GM19351 (cell line): ENCODE results near the gene ISX.

Experiments used
- ATAC-seq: cut with Tn5 transposase; IDR thresholded peaks from one replicate; pipeline ENCODE4 v1.9.1; 2021; ENCODE audit warnings: mild to moderate bottlenecking, moderate library complexity; ENCODE audit not compliant: unreplicated experiment

Gene ISX

DNA sequence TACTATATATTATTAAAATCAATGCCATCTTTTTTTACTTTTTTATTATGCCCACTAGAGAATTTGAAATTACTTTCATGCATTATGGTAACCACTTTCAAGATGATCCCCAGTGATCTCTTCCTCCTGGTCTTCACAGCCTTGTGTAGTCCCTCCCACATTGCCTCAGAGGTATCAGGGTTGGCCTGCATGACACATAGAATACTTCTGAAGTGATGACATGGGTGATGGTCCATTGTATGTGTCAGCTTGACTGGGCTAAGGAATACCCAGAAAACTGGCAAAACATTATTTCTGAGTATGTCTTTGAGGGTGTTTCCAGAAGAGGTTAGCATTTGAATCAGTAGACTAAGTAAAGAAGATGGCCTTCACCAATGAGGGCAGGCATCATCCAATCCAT is 14.2 kb upstream of the ISX start:
- no peak for ATAC-seq

GRCh38 chr22:35053060-35053835 is 12.7 kb upstream of the ISX start:
- no peak for ATAC-seq

DNA sequence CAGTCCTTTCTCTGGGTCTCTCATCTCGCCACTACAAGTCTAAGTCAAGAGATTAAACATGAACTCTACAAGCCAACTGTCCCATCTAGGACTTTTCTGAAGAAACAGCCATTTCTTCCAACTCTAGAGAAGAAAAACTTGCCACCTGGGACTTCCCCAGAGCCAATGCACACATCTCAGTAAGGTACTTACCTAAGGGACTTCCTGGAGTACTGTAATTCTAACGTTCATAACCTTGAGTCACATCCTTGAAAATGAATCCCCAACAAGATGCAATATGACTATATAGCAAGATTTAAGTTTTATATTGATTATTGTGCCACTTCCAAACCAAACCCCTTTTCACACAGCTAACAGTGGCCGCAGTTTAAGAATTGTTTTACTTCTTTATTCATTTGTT is 11.9 kb upstream of the ISX start:
- ATAC-seq = no peak

DNA sequence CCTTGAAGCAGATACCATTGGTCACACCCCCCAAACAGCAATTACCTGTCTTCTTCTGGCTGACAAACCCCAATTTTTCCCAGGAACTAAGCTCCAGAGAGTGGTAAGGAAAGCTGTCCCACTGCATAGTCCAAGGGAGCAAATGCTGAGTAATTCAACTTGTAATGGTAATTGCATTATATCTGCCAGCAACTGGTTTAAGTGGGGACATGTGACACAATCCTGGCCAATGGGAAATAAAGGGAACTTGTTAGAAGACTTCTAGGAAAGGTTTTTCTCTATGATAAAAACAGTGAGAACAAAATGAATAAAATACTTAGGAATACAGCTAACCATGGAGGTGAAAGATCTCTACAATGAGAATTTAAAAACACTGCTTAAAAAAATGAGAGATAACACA is 9.5 kb upstream of the ISX start:
- ATAC-seq = no peak

DNA sequence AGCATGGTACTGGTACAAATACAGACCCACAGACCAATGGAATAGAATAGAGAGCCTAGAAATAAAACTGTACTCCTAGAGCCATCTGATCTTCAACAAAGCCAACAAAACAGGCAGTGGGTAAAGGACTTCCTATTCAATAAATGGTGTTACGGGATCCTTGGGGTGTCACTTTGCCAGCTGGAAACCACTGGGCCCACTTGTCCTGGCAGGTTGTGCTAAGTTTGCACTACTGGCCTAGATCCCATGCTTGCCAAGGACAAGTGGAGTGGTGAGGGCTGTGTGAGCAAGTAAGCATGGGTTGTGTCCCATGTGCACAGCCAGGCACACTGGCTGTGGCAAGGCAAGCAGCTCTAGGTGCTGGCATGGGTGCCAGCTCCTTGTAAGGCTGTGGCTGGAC is 8.8 kb upstream of the ISX start:
- no peak for ATAC-seq

DNA sequence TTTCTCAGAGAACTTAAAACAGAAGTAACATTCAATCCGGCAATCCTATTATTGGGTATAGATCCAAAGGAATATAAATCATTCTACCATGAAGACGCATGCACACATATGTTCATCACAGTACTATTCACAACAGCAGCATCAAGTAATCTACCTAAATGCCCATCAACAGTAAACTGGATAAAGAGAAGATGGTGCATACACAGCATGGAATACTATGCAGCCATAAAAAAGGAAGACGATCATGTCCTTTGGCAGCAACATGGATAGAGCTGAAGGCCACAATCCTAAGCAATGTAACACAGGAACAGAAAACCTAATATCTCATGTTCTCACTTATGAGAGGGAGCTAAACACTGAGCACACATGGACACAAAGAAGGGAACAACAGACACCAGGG is 6.3 kb upstream of the ISX start:
- no peak for ATAC-seq

- no peak for ATAC-seq
Observed at GRCh38 chr22:35064664-35065063, 1.3 kb upstream of the ISX start.

GRCh38 chr22:35065183-35065582 is 775 bp upstream of the ISX start:
- ATAC-seq = no peak

- ATAC-seq = no peak
Observed at GRCh38 chr22:35066768-35067167, 810 bp downstream of the ISX start.

- ATAC-seq = no peak
Observed at GRCh38 chr22:35069541-35069940, 3.6 kb downstream of the ISX start.

- ATAC-seq = no peak
Observed at GRCh38 chr22:35070451-35071093, 4.6 kb downstream of the ISX start.

- no peak for ATAC-seq
Observed at GRCh38 chr22:35071784-35072183, 5.8 kb downstream of the ISX start.

DNA sequence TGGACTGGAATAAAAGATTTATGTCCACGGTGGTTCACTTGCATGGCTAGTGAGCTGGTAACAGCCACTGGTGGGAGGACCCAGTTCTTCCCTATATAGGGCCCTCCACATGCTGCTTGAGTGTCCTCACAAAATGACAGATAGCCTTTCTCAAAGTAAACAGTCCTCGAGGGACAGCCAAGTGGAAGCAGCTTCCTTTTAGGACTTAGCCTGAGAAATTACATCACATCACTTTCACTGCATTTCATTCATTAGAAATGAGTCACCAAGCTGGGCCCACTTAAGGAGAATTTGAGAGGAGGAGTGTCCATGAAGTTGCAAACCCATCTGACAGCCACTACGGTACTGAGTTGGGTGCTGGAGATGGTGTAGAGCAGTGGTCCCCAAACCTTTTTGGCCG is 7.0 kb downstream of the ISX start:
- no peak for ATAC-seq

- no peak for ATAC-seq
Observed at GRCh38 chr22:35074583-35074982, 8.6 kb downstream of the ISX start.

DNA sequence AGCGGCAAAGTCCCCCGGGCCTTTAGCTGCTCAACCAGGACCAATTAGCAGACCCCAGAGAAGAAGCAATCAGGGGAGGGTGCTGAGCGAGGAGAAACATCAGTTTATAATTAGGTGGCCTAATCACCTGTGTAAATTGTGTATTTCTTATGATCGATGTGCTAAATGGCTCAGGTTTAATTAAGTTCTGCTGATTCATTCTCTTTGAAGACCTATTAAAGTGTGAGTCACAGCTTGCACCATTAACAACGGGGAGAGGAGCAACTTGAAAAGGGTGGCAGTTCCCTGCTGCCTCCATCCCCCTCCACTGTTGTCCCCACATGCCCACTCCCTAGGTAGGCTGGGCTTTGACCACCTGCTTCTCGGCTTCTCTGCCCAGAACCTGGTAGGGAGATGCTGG is 10.7 kb downstream of the ISX start:
- ATAC-seq = no peak

- ATAC-seq = no peak
Observed at GRCh38 chr22:35085621-35086020, 19.7 kb downstream of the ISX start.

- no peak for ATAC-seq
Observed at GRCh38 chr22:35089139-35089538, 23.2 kb downstream of the ISX start.

GRCh38 chr22:35092406-35092805 is 26.4 kb downstream of the ISX start:
- ATAC-seq = no peak

- no peak for ATAC-seq
Observed at GRCh38 chr22:35098921-35099320, 33.0 kb downstream of the ISX start.

- no peak for ATAC-seq
Observed at GRCh38 chr22:35099883-35100282, 33.9 kb downstream of the ISX start.

DNA sequence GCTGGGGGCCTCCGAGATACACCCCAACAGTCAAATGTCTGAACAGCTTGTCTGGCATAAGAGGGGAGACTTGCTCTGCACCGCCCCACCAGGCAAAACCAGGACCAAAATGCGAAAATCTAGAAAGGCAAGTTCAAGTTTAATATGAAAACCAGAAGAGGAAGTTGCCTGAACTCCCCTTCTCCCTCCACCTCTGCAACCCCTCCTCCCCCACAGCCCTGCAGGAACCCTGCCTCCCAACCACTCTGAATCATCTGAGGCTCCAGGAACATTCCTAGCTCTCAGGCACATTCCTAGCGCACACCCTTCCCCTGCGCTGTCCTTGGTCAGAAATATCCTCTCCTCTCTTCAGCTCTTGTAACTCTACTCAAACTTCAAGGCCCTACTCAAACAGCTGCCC is 36.7 kb downstream of the ISX start:
- no peak for ATAC-seq

GRCh38 chr22:35103761-35104160 is 37.8 kb downstream of the ISX start:
- no peak for ATAC-seq

DNA sequence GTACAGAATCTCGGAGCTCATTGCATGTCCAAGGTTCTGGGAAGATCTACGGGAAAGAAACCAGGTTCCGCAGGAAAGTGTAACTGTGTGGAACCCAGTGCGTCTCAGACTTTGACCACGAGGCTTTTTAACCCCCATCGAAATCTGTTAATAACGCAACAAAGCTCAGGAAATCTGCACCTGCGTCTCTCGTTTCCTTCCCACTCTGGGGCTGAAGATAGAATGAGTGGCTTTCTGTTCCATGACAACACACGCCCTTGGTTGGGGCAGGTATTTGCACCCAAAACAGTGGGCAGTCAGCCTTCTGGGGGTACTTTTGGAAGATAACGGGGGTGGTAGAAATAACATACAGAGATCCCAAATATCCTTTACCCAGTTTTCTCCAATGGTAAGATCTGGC is 38.5 kb downstream of the ISX start:
- ATAC-seq = no peak
